Neural progenitor cell (in vitro differentiated cells): ENCODE measurements around the gene EVC. TPM values are rescaled to one million over a fixed set of nuclear protein-coding genes. Genes with fewer than 3 reads are reported as not detected.
"Not testable (repeated sequence)": the region's sequence is repeated elsewhere in the genome, so short reads cannot be mapped to it uniquely, and the experiment has no call there.

Experiments used
- DNase-seq: peaks from one replicate; pipeline ENCODE4 v3.0.0-alpha.2; 2016; ENCODE audit warnings: low spot score
- H2AFZ ChIP-seq: fragments of 200-600 bp; sonication (generic); replicated peaks from 2 replicates; pipeline ENCODE4 v1.6.1; 2016; ENCODE audit warnings: antibody characterized with exemption
- H3F3A ChIP-seq: fragments of 200-600 bp; sonication (generic); 2 replicates; pipeline ENCODE4 v1.6.1; 2016; ENCODE audit warnings: antibody characterized with exemption, low read depth
- H3K27ac ChIP-seq: fragments of 200-600 bp; sonication (generic); 2 replicates; pipeline ENCODE4 v1.5.1; 2016; ENCODE audit warnings: mild to moderate bottlenecking
- H3K27me3 ChIP-seq: fragments of 200-600 bp; sonication (generic); 2 replicates; pipeline ENCODE4 v1.6.1; 2016; ENCODE audit warnings: mild to moderate bottlenecking, moderate library complexity
- H3K36me3 ChIP-seq: fragments of 200-600 bp; sonication (generic); 2 replicates; pipeline ENCODE4 v1.5.1; 2016
- H3K4me1 ChIP-seq: fragments of 200-600 bp; sonication (generic); 2 replicates; pipeline ENCODE4 v1.6.1; 2016; ENCODE audit warnings: mixed run types
- H3K4me2 ChIP-seq: fragments of 200-600 bp; sonication (generic); 2 replicates; pipeline ENCODE4 v1.6.1; 2016
- H3K4me3 ChIP-seq: fragments of 200-600 bp; sonication (generic); 2 replicates; pipeline ENCODE4 v1.5.1; 2016
- H3K79me2 ChIP-seq: fragments of 200-600 bp; sonication (generic); 2 replicates; pipeline ENCODE4 v1.6.1; 2016; ENCODE audit warnings: low read depth
- H3K9ac ChIP-seq: fragments of 200-600 bp; sonication (generic); 2 replicates; pipeline ENCODE4 v1.6.1; 2016
- H3K9me3 ChIP-seq: fragments of 200-600 bp; sonication (generic); 2 replicates; pipeline ENCODE4 v1.5.1; 2016; ENCODE audit warnings: low read depth
- H4K20me1 ChIP-seq: fragments of 200-600 bp; sonication (generic); 2 replicates; pipeline ENCODE4 v1.6.1; 2016; ENCODE audit warnings: low read depth
- H3K27ac Mint-ChIP-seq: 3 replicates; pipeline ENCODE4 v1.8.0; 2021; ENCODE audit warnings: mixed read lengths
- H3K27me3 Mint-ChIP-seq: 2 replicates; pipeline ENCODE4 v1.8.0; 2022; ENCODE audit warnings: low read depth, mild to moderate bottlenecking, inconsistent platforms, moderate library complexity, mixed read lengths; ENCODE audit not compliant: insufficient read depth
- H3K36me3 Mint-ChIP-seq: 3 replicates; pipeline ENCODE4 v1.8.0; 2021; ENCODE audit warnings: mixed read lengths
- H3K4me1 Mint-ChIP-seq: 3 replicates; pipeline ENCODE4 v1.8.0; 2021; ENCODE audit warnings: mixed read lengths
- H3K4me3 Mint-ChIP-seq: 3 replicates; pipeline ENCODE4 v1.8.0; 2021; ENCODE audit warnings: mild to moderate bottlenecking, moderate library complexity, mixed read lengths
- H3K9me3 Mint-ChIP-seq: 3 replicates; pipeline ENCODE4 v1.8.0; 2020; ENCODE audit warnings: mixed read lengths
- EZH2 ChIP-seq: fragments of 200-600 bp; sonication (generic); IDR thresholded peaks from 2 replicates; pipeline ENCODE4 v1.6.1; 2017; ENCODE audit warnings: antibody characterized with exemption, mild to moderate bottlenecking, moderate library complexity
- EZH2phosphoT487 ChIP-seq: fragments of 200-600 bp; sonication (generic); IDR thresholded peaks from 2 replicates; pipeline ENCODE4 v1.6.1; 2017; ENCODE audit warnings: antibody characterized with exemption
- total RNA-seq: library from RNA; depleted of rRNA; stranded (reverse); fragments of >200 nt; gene quantifications from 2 replicates; pipeline ENCODE4 v1.2.3, GENCODE V29; 2015; ENCODE audit warnings: low replicate concordance
- TF ChIP-seq, protein P1 (sequence below): fragments of 200-600 bp; sonication (generic); IDR thresholded peaks from 2 replicates; pipeline ENCODE4 v1.5.1; 2017; ENCODE audit warnings: antibody characterized with exemption, mild to moderate bottlenecking

EVC gene
- total RNA-seq, 1 donor from 2014 or later = 3.6 TPM

DNA sequence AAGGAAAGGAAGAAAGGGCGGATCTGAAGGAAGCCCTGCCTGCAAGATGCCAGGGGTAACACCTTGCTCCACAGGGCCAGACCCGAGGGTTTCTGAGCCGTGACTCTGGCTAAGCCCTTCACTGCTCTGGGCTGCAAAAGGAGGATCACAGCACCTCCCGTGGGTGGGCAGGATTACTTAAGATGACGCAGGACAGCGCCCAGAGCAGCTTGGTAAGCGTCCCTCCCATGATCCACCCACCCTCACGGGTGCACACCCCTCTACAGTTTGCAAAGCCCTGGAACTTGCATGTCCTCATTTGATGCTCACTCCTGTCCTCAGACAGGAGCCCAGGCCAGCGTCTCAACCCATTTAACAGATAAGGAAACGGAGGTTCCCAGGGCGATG, 117.0 kb downstream of the EVC start:
- Histone ChIP-seq H3K9me3 (no peaks in the 10 kb centered on the region), H3K79me2 (no peaks in the 10 kb centered on the region), H3K27me3 (no peaks in the 10 kb centered on the region), H3K4me1 (no peaks in the 10 kb centered on the region), H2AFZ (no peak overlapping the region), H3K4me2 (no peak overlapping the region), H3K4me3 (no peak overlapping the region), H4K20me1 (no peaks in the 10 kb centered on the region), H3K36me3 (peaks cover 5% of the 10 kb centered on the region), H3K9ac (no peak overlapping the region), H3F3A (peaks cover 1% of the 10 kb centered on the region), H3K27ac (no peak overlapping the region)
- Mint-ChIP-seq H3K36me3 (peaks cover 52% of the 10 kb centered on the region), H3K4me1 (no peaks in the 10 kb centered on the region), H3K9me3 (no peaks in the 10 kb centered on the region), H3K27me3 (peaks cover 5% of the 10 kb centered on the region), H3K4me3 (no peak overlapping the region), H3K27ac (no peak overlapping the region)
- TF ChIP-seq EZH2phosphoT487 = no peak
- TF ChIP-seq EZH2 = no peak
- no peak for DNase-seq

DNA sequence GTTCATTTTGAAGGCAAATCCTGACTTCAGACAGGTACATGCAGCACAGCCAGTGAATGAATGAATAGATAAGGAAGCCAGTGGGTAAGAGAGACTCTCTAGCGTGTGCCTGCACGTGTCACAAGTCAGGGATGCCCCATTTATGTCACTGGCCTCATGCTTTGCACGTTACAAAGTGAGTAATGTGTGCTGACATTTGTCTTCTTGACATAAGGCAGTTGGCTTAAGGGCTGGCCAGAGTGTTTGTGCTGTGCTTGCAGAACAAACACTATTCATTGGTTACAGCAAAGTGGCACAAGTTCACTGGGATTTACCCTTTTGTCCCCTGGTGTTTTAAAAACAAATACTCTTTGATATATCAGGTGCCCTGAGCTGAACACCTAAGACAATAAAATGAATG, 125.9 kb downstream of the EVC start:
- Mint-ChIP-seq H3K4me1 (no peaks in the 10 kb centered on the region), H3K4me3 (no peak overlapping the region), H3K27ac (no peak overlapping the region), H3K36me3 (peaks cover 27% of the 10 kb centered on the region), H3K27me3 (peaks cover 4% of the 10 kb centered on the region), H3K9me3 (no peaks in the 10 kb centered on the region)
- H3F3A ChIP-seq = no peaks in the 10 kb centered on the region
- TF ChIP-seq EZH2 (no peak), EZH2phosphoT487 (no peak)
- TF ChIP-seq, protein P1, sequence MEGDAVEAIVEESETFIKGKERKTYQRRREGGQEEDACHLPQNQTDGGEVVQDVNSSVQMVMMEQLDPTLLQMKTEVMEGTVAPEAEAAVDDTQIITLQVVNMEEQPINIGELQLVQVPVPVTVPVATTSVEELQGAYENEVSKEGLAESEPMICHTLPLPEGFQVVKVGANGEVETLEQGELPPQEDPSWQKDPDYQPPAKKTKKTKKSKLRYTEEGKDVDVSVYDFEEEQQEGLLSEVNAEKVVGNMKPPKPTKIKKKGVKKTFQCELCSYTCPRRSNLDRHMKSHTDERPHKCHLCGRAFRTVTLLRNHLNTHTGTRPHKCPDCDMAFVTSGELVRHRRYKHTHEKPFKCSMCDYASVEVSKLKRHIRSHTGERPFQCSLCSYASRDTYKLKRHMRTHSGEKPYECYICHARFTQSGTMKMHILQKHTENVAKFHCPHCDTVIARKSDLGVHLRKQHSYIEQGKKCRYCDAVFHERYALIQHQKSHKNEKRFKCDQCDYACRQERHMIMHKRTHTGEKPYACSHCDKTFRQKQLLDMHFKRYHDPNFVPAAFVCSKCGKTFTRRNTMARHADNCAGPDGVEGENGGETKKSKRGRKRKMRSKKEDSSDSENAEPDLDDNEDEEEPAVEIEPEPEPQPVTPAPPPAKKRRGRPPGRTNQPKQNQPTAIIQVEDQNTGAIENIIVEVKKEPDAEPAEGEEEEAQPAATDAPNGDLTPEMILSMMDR = no peak
- H2AFZ ChIP-seq = no peak overlapping the region
- peaks cover 3% of the 10 kb centered on the region for H4K20me1 ChIP-seq
- no peaks in the 10 kb centered on the region for H3K27me3 ChIP-seq
- no peaks in the 10 kb centered on the region for H3K4me1 ChIP-seq
- H3K4me3 ChIP-seq = no peak overlapping the region
- H3K36me3 ChIP-seq = no peaks in the 10 kb centered on the region
- no peaks in the 10 kb centered on the region for H3K79me2 ChIP-seq
- no peaks in the 10 kb centered on the region for H3K9me3 ChIP-seq
- no peak overlapping the region for H3K9ac ChIP-seq
- DNase-seq = no peak
- H3K4me2 ChIP-seq = no peak overlapping the region
- H3K27ac ChIP-seq = no peak overlapping the region

DNA sequence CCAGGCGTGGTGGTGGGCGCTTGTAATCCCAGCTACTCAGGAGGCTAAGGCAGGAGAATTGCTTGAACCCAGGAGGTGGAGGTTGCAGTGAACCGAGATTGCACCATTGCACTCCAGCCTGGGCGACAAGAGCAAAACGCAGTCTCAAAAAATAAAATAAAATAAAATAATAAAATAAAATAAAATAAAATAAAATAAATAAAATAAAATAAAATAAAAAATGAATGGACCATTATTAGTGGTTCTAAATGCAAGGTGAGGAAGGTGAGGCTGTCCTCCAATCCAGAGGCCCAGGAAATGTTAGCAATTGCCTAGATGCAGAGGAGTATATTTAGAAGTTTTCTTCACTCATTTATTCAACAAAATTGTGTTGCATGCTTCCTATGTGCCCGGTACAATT, 126.5 kb downstream of the EVC start:
- not testable (repeated sequence) for H3F3A ChIP-seq, H3K9me3 Mint-ChIP-seq, H3K79me2 ChIP-seq, H3K4me3 Mint-ChIP-seq, H3K4me1 ChIP-seq, DNase-seq, H3K4me3 ChIP-seq, H3K27me3 Mint-ChIP-seq, H3K9ac ChIP-seq, H3K4me1 Mint-ChIP-seq, H3K27ac ChIP-seq, H3K36me3 ChIP-seq, H4K20me1 ChIP-seq, H2AFZ ChIP-seq, H3K4me2 ChIP-seq, H3K9me3 ChIP-seq, H3K27me3 ChIP-seq
- H3K27ac Mint-ChIP-seq = peak overlapping the region; percentile 10
- H3K36me3 Mint-ChIP-seq = peaks cover 28% of the 10 kb centered on the region

DNA sequence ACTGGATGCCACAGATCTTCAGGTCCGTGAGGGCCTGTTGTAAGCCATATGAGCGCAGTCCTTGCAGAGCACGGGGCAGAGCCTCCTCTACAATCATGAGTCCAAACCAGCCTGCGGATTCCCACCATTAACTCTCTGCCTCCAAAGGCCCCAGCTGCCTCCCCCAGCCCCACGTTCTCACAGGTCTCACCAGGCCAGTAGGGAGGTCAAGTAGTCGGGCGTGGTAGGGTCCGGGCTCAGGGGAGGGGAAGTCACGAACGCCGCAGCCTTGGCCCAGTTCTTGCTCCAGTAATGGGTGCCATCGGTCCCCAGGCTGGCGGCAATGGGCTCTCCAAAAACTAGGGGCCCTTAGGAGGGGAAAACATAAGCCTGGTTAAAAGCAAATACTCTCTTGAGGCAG, 128.3 kb downstream of the EVC start:
- H3K36me3 ChIP-seq = no peaks in the 10 kb centered on the region
- H3K36me3 Mint-ChIP-seq = peaks cover 24% of the 10 kb centered on the region

More for the DNA sequence above, 128.3 kb downstream of the EVC start:
- TF ChIP-seq, protein P1 = no peak
- TF ChIP-seq EZH2 (no peak), EZH2phosphoT487 (no peak)
- Histone ChIP-seq H3K27me3 (no peaks in the 10 kb centered on the region), H3K27ac (no peak overlapping the region), H2AFZ (no peak overlapping the region), H3F3A (no peaks in the 10 kb centered on the region), H4K20me1 (peaks cover 7% of the 10 kb centered on the region), H3K9me3 (no peaks in the 10 kb centered on the region), H3K4me2 (no peak overlapping the region), H3K4me3 (no peak overlapping the region), H3K9ac (no peak overlapping the region), H3K4me1 (no peaks in the 10 kb centered on the region), H3K79me2 (no peaks in the 10 kb centered on the region)
- H3K9me3 Mint-ChIP-seq = no peaks in the 10 kb centered on the region
- H3K27me3 Mint-ChIP-seq = peaks cover 2% of the 10 kb centered on the region
- H3K4me1 Mint-ChIP-seq = no peaks in the 10 kb centered on the region
- H3K4me3 Mint-ChIP-seq = no peak overlapping the region
- no peak for DNase-seq
- no peak overlapping the region for H3K27ac Mint-ChIP-seq
